ENCODE data around the gene DYNC1I2. TPM values are rescaled to one million over a fixed set of nuclear protein-coding genes. Genes with fewer than 3 reads are reported as not detected.

DYNC1I2 gene
- total and polyA plus RNA-seq, 8 donors: 23.7 to 59.1 (median 36.4) TPM

DNA sequence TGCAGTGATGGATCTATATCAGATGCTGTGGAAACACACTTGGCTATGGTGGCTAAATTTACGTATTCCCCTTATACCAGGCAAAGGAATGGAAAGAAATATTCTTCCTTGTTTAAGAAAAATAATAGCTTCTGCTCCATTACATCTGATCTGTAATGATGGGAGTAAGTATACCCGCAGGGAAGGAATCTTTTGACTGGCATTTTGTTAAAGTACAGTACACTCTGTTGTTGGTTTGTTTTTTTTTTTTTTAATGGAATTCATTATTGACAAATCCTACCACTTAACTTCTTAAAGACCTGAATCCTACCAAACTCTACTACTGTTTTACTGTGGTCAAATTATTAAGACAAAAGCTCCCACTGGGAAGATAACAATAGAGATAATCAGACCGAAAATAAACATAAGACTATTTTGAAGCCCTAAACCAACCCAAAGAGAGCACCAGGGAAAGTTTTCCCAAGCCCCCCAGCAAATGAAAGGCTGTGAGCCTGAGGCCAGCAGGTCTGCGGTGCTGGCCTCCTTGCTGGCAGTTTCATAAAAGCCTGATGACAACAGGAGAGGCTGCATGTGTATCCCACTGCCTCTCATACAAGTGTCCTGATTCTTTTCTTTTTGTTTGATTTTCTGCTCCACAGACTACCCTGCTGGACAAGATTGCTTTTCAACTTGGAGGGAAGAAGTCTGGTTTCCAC lies 105.8 kb downstream of the DYNC1I2 start:
- no peak overlapping the region for H3K27ac ChIP-seq
- WGBS, 2 donors: 86 to 88% methylated on average over 4 of the region's 4 CpGs
- TF ChIP-seq, protein P1, sequence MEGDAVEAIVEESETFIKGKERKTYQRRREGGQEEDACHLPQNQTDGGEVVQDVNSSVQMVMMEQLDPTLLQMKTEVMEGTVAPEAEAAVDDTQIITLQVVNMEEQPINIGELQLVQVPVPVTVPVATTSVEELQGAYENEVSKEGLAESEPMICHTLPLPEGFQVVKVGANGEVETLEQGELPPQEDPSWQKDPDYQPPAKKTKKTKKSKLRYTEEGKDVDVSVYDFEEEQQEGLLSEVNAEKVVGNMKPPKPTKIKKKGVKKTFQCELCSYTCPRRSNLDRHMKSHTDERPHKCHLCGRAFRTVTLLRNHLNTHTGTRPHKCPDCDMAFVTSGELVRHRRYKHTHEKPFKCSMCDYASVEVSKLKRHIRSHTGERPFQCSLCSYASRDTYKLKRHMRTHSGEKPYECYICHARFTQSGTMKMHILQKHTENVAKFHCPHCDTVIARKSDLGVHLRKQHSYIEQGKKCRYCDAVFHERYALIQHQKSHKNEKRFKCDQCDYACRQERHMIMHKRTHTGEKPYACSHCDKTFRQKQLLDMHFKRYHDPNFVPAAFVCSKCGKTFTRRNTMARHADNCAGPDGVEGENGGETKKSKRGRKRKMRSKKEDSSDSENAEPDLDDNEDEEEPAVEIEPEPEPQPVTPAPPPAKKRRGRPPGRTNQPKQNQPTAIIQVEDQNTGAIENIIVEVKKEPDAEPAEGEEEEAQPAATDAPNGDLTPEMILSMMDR (IDR thresholded peaks at IDR 0.05): no peak
- H3K36me3 ChIP-seq: no peaks in the 10 kb centered on the region
- H3K9me3 ChIP-seq: no peaks in the 10 kb centered on the region
- no peaks in the 10 kb centered on the region for H3K4me1 ChIP-seq
- no peak for FAIRE-seq
- ATAC-seq: no peak
- intact Hi-C loops (cut with DNase I): loop anchor here in 1 of 3 donors (10.0 kb wide), 1 partner anchor 188 kb away; no protein-coding TSS in a partner anchor
- no peak for DNase-seq
- no peaks in the 10 kb centered on the region for H3K27me3 ChIP-seq
- no peak overlapping the region for H3K4me3 ChIP-seq

DNA sequence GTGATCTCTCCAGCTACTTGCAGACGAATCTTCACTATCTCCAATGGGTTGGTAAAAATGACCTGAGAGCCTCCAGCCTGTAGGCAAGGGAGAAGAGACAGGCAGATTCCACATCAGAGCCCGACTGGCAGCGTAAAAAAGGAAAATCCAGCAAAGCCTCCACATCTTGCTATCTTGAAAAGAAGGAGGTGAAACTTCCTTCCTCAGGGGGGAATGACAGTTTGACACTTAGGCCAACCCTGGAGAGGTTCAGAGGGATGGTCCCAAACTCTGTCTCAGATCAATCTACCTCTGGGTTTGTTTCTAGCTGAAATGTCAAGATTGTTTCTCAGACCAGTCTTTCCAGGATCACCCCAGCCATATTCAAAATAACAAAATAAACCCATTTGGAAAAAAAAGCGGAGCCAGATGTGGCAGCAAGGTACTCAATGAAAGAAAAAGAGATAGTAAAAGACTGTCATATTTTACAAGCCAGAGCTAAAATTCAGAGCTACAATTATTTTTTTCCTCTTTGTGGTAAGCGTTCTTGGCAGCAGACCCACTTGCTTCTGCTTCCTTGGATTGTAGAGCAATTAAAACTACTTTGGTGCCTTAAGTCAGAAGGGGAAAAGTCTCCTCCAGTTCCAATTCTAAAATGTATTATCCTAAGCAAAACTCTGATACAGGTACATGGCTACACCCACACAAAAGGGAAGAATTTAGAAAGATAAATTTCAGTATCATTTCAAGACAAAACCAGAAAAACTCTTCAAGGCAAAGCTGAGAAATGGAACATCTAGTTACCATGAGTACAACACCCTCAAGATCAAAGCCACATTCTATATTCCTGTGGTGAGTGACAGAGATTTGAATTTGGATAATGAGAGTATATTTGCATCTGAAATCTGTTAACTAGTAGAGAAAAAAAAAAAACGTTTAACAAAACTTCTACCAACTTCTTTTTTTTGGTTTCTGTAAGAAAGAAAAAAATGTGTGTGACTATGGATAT lies 106.7 kb downstream of the DYNC1I2 start:
- no peaks in the 10 kb centered on the region for H3K4me1 ChIP-seq
- no peak overlapping the region for H3K27ac ChIP-seq
- no peaks in the 10 kb centered on the region for H3K36me3 ChIP-seq
- FAIRE-seq (no peak), DNase-seq (no peak), ATAC-seq (no peak)
- WGBS, 2 donors: 73 to 79% methylated on average over 6 of the region's 6 CpGs
- no peaks in the 10 kb centered on the region for H3K27me3 ChIP-seq
- intact Hi-C loops (cut with DNase I): loop anchor here in 1 of 3 donors (10.0 kb wide), 1 partner anchor 189 kb away; no protein-coding TSS in a partner anchor
- no peaks in the 10 kb centered on the region for H3K9me3 ChIP-seq
- H3K4me3 ChIP-seq: no peak overlapping the region
- TF ChIP-seq, protein P1 (IDR thresholded peaks at IDR 0.05): no peak

DNA sequence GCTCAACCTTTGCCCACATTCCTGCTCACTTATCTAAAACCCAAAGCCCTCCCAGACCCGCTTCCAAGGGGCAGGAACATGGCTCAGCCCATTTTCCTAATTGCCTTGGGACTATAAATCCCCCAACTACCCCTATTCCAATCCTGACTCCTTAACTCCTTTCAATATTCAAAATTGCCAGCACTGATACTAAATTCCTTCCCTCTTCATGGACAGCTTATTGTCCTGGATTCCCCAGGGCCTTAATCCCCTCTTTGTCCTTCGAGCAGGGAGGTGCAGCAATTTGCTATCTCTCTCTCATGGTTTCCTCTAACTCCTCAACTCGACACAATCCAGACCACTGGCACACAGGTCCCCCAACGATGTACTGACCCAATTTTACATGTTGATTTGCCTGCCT lies 107.6 kb downstream of the DYNC1I2 start:
- DNase-seq (no peak), ATAC-seq (no peak), FAIRE-seq (no peak)
- H3K9me3 ChIP-seq: no peaks in the 10 kb centered on the region
- no peak overlapping the region for H3K4me3 ChIP-seq
- H3K27me3 ChIP-seq: no peaks in the 10 kb centered on the region
- no peaks in the 10 kb centered on the region for H3K4me1 ChIP-seq
- no peak overlapping the region for H3K27ac ChIP-seq
- TF ChIP-seq, protein P1 (IDR thresholded peaks at IDR 0.05): no peak
- intact Hi-C loops (cut with DNase I): loop anchor here in 1 of 3 donors (10.0 kb wide), 1 partner anchor 190 kb away; no protein-coding TSS in a partner anchor
- 65 to 73% methylated on average over 4 of the region's 4 CpGs for WGBS, 2 donors
- H3K36me3 ChIP-seq: no peaks in the 10 kb centered on the region

Other genes starting within 250 kb of the DYNC1I2 start
- 10 to 100 TPM in 3 of 6 donors, 1 to 10 TPM in 3; 4.4 to 29.3 (median 13.0) TPM for gene CYBRD1, start 165.0 kb upstream of the DYNC1I2 start, total RNA-seq
- gene CYBRD1, start 165.0 kb upstream of the DYNC1I2 start, polyA plus RNA-seq: 1 to 10 TPM; 7.2 to 8.2 TPM
- 1 to 10 TPM; 1.7 to 4.3 (median 3.0) TPM for gene SLC25A12, start 206.8 kb downstream of the DYNC1I2 start, total RNA-seq
- gene SLC25A12, start 206.8 kb downstream of the DYNC1I2 start, polyA plus RNA-seq: 1 to 10 TPM; 2.8 to 8.9 TPM
- 10 to 100 TPM; 13.5 to 19.0 (median 16.2) TPM for gene HAT1, start 235.0 kb downstream of the DYNC1I2 start, total RNA-seq
- 10 to 100 TPM in 1 of 2 donors, 1 to 10 TPM in 1; 7.8 to 20.1 TPM for gene HAT1, start 235.0 kb downstream of the DYNC1I2 start, polyA plus RNA-seq

Measured in pancreas (tissue), 10 donors.